ENCODE data around the gene PLEKHA1. TPM values are rescaled to one million over a fixed set of nuclear protein-coding genes. Genes with fewer than 3 reads are reported as not detected.

Gene PLEKHA1
- total and polyA plus RNA-seq, 2 donors (not counting 3 experiments of a cell fraction or from before 2014, with no cell fraction given), result 21.6 to 58.8 TPM

DNA sequence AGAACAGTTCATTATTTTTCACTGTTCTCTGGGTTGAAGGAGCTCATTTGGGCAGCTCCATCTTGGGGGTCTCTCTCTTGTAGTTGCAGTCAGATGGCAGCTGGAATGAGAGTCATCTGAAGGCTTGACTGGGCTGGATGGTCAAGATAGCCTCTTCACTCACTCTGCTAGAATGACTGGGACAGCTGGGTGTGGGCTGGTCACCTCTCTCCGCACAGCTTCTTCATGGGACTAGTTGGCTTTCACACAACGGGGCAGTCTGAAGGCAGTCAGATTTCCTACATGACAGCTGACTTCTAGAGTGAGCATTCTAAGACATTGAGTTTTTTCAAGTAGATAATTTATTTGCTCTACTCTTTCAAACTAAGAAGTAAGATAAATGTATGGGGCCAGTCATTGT lies 13.1 kb downstream of the PLEKHA1 start:
- H2AFZ ChIP-seq (ENCODE audit: low read depth, low read length), result no peak overlapping the region
- ChIA-PET POLR2A (no interaction called here), CTCF (interaction anchor here (1.0 to 1.7 kb wide), 7 partner anchors 8 to 178 kb away, joined by 3 to 10 read pairs (median 4); no protein-coding TSS in a partner anchor)
- FAIRE-seq (no peak), DNase-seq (ENCODE audit: low read depth, low spot score) (no peak)
- H3K4me3 ChIP-seq (replicated peaks in 1 of 3; ENCODE audit: insufficient read depth in 1 of 3, low read depth in 1 of 3, low read length in 3 of 3), result no peak overlapping the region
- H3K9me3 ChIP-seq (replicated peaks; ENCODE audit: control insufficient read depth, insufficient read depth, low read length), result no peaks in the 10 kb centered on the region
- BruUV-seq (replicated peaks), result no TSS peak
- no peaks in the 10 kb centered on the region for H3K9me1 ChIP-seq (replicated peaks; ENCODE audit: control insufficient read depth, extremely low read depth, insufficient read depth, low read length)
- H3K4me1 ChIP-seq (ENCODE audit: control insufficient read depth, extremely low read depth, insufficient read depth, low read length), result no peaks in the 10 kb centered on the region
- H3K27ac ChIP-seq (ENCODE audit: insufficient read depth, low read depth, low read length), result no peak overlapping the region
- no peak for TF ChIP-seq POLR2A (IDR thresholded peaks at IDR 0.05; ENCODE audit: low read depth, low read length)
- no peak for TF ChIP-seq MYC (IDR thresholded peaks at IDR 0.05; ENCODE audit: low read depth, low read length)
- TF ChIP-seq JUN (IDR thresholded peaks at IDR 0.05; ENCODE audit: borderline replicate concordance, insufficient read depth, insufficient read length, low read depth), result no peak
- TF ChIP-seq FOS (IDR thresholded peaks at IDR 0.05; ENCODE audit: borderline replicate concordance, insufficient read depth, low read length), result no peak
- no peak for TF ChIP-seq GATA2 (IDR thresholded peaks at IDR 0.05; ENCODE audit: insufficient read depth, insufficient read length, low read depth, low read length)
- TF ChIP-seq, protein P1, sequence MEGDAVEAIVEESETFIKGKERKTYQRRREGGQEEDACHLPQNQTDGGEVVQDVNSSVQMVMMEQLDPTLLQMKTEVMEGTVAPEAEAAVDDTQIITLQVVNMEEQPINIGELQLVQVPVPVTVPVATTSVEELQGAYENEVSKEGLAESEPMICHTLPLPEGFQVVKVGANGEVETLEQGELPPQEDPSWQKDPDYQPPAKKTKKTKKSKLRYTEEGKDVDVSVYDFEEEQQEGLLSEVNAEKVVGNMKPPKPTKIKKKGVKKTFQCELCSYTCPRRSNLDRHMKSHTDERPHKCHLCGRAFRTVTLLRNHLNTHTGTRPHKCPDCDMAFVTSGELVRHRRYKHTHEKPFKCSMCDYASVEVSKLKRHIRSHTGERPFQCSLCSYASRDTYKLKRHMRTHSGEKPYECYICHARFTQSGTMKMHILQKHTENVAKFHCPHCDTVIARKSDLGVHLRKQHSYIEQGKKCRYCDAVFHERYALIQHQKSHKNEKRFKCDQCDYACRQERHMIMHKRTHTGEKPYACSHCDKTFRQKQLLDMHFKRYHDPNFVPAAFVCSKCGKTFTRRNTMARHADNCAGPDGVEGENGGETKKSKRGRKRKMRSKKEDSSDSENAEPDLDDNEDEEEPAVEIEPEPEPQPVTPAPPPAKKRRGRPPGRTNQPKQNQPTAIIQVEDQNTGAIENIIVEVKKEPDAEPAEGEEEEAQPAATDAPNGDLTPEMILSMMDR (IDR thresholded peaks at IDR 0.05; ENCODE audit: extremely low read depth in 1 of 2, insufficient read depth in 1 of 2, low read depth in 1 of 2, low read length in 2 of 2), result no peak
- no peak for TF ChIP-seq MAX (IDR thresholded peaks at IDR 0.05; ENCODE audit: insufficient read depth, insufficient read length)
- no peak for TF ChIP-seq POLR2AphosphoS5 (IDR thresholded peaks at IDR 0.05; ENCODE audit: insufficient read depth, low read depth, low read length)
- TF ChIP-seq EZH2 (IDR thresholded peaks at IDR 0.05; ENCODE audit: borderline replicate concordance, low read depth, low read length, severe bottlenecking), result no peak
- H3K4me2 ChIP-seq (ENCODE audit: insufficient read depth, low read length), result no peak overlapping the region
- no peaks in the 10 kb centered on the region for H3K27me3 ChIP-seq (ENCODE audit: control insufficient read depth in 2 of 2, insufficient read depth in 2 of 2, low read length in 2 of 2)
- no peak overlapping the region for H3K9ac ChIP-seq (replicated peaks; ENCODE audit: extremely low read depth, insufficient read depth, low read length)
- H4K20me1 ChIP-seq (replicated peaks; ENCODE audit: control insufficient read depth, extremely low read depth, insufficient read depth, low read length), result peaks cover 11% of the 10 kb centered on the region
- intact Hi-C loops (cut with micrococcal nuclease), result no loop called here
- dilution Hi-C loops (cut with MboI; ENCODE audit: extremely low pct_ligation_motif_present, low sequenced_read_pairs), result no loop called here
- no peaks in the 10 kb centered on the region for H3K36me3 ChIP-seq (ENCODE audit: control insufficient read depth in 2 of 2, extremely low read depth in 1 of 2, insufficient read depth in 2 of 2, low read length in 2 of 2)
- peaks cover 81% of the 10 kb centered on the region for H3K79me2 ChIP-seq (ENCODE audit: control insufficient read depth, insufficient read depth, low read length)
